Endothelial cell (in vitro differentiated cells): ENCODE measurements around the gene ZFYVE9. TPM values are rescaled to one million over a fixed set of nuclear protein-coding genes. Genes with fewer than 3 reads are reported as not detected.

Experiments used
- DNase-seq: peaks from one replicate; pipeline ENCODE4 v3.0.0; 2021; ENCODE audit warnings: low spot score
- H3K27ac Mint-ChIP-seq: one replicate; pipeline ENCODE4 v1.8.0; 2021; ENCODE audit warnings: mixed read lengths, inconsistent platforms; ENCODE audit not compliant: unreplicated experiment
- H3K27me3 Mint-ChIP-seq: one replicate; pipeline ENCODE4 v1.8.0; 2021; ENCODE audit warnings: mild to moderate bottlenecking, moderate library complexity, mixed read lengths, inconsistent platforms; ENCODE audit not compliant: unreplicated experiment
- H3K36me3 Mint-ChIP-seq: one replicate; pipeline ENCODE4 v1.8.0; 2021; ENCODE audit warnings: mild to moderate bottlenecking, low read depth, mixed read lengths, inconsistent platforms; ENCODE audit not compliant: unreplicated experiment
- H3K4me1 Mint-ChIP-seq: one replicate; pipeline ENCODE4 v1.8.0; 2021; ENCODE audit warnings: mild to moderate bottlenecking, mixed read lengths, inconsistent platforms; ENCODE audit not compliant: unreplicated experiment
- H3K4me3 Mint-ChIP-seq: one replicate; pipeline ENCODE4 v1.8.0; 2021; ENCODE audit warnings: mild to moderate bottlenecking, mixed read lengths, inconsistent platforms; ENCODE audit not compliant: unreplicated experiment
- H3K9me3 Mint-ChIP-seq: one replicate; pipeline ENCODE4 v1.8.0; 2021; ENCODE audit warnings: mixed read lengths, inconsistent platforms; ENCODE audit not compliant: unreplicated experiment
- total RNA-seq: library from RNA; stranded (reverse); fragmentation: NEBNext Ultra II Directional; extraction: Animal tissue kit (Norgen Biotek cat#: 25700); gene quantifications from one replicate; pipeline ENCODE4 v1.2.1, GENCODE V29; 2021; ENCODE audit not compliant: unreplicated experiment
- TF ChIP-seq, protein P1 (sequence below): fragments of 200-600 bp; sonication (generic); IDR thresholded peaks from one replicate; pipeline ENCODE4 v1.5.0; 2021; ENCODE audit warnings: antibody characterized with exemption; ENCODE audit not compliant: unreplicated experiment

The ZFYVE9 gene
- total RNA-seq, 1 donor from 2014 or later = 19.5 TPM

- TF ChIP-seq, protein P1, sequence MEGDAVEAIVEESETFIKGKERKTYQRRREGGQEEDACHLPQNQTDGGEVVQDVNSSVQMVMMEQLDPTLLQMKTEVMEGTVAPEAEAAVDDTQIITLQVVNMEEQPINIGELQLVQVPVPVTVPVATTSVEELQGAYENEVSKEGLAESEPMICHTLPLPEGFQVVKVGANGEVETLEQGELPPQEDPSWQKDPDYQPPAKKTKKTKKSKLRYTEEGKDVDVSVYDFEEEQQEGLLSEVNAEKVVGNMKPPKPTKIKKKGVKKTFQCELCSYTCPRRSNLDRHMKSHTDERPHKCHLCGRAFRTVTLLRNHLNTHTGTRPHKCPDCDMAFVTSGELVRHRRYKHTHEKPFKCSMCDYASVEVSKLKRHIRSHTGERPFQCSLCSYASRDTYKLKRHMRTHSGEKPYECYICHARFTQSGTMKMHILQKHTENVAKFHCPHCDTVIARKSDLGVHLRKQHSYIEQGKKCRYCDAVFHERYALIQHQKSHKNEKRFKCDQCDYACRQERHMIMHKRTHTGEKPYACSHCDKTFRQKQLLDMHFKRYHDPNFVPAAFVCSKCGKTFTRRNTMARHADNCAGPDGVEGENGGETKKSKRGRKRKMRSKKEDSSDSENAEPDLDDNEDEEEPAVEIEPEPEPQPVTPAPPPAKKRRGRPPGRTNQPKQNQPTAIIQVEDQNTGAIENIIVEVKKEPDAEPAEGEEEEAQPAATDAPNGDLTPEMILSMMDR = no peak
- H3K36me3 Mint-ChIP-seq = no peaks in the 10 kb centered on the region
- no peak for DNase-seq
- H3K27ac Mint-ChIP-seq = no peak overlapping the region
- no peak overlapping the region for H3K4me3 Mint-ChIP-seq
- H3K4me1 Mint-ChIP-seq = no peaks in the 10 kb centered on the region
- peaks cover 5% of the 10 kb centered on the region for H3K27me3 Mint-ChIP-seq
- no peaks in the 10 kb centered on the region for H3K9me3 Mint-ChIP-seq
Measured at GRCh38 chr1:52123622-52124021, 18.3 kb upstream of the ZFYVE9 start.

GRCh38 chr1:52125736-52126359, 16.0 kb upstream of the ZFYVE9 start:
- Mint-ChIP-seq H3K4me3 (no peak overlapping the region), H3K27ac (no peak overlapping the region), H3K4me1 (no peaks in the 10 kb centered on the region), H3K36me3 (no peaks in the 10 kb centered on the region), H3K9me3 (no peaks in the 10 kb centered on the region), H3K27me3 (peaks cover 11% of the 10 kb centered on the region)
- no peak for DNase-seq
- TF ChIP-seq, protein P1 = no peak

GRCh38 chr1:52127181-52128180, 14.4 kb upstream of the ZFYVE9 start:
- DNase-seq = peak; percentile 28
- peaks cover 10% of the 10 kb centered on the region for H3K27me3 Mint-ChIP-seq
- H3K9me3 Mint-ChIP-seq = no peaks in the 10 kb centered on the region
- H3K4me3 Mint-ChIP-seq = no peak overlapping the region
- TF ChIP-seq, protein P1 = peak; percentile 28
- no peak overlapping the region for H3K27ac Mint-ChIP-seq
- no peaks in the 10 kb centered on the region for H3K36me3 Mint-ChIP-seq
- H3K4me1 Mint-ChIP-seq = no peaks in the 10 kb centered on the region

DNA sequence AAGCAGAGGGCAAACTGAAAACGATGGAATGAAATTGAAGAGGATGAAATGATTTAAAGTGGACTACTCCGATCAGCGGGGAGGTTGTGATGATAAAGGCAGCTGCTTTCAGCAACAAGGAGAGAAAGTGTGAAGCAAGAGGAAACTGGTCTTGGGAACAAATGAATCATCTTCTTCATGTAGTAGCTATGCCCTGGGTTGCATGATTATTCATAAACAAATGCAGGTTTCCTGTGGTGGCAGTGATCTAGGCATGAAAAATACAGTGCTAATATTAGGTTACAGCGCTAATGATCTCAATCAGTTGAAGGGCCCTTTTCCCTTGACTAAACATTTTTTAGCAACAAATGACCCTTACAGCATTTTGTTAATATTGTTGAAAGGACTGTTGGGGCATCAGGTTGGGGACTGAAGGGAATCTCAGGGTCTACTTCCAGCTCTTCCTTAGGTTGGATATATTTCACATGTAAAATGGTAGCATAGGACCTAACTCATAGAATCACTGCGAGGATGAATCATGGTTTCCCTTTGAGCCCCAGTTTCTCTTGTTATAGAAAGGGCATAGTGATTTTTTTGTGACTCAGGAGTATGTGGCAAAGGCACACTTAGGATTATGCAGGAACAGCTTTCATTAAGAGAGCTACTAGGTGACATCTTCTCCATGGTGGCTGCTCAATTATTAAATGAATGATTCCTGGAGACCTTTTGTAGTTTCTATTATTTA, 1.9 kb upstream of the ZFYVE9 start:
- no peaks in the 10 kb centered on the region for H3K36me3 Mint-ChIP-seq
- TF ChIP-seq, protein P1 = no peak
- H3K4me1 Mint-ChIP-seq = peaks cover 9% of the 10 kb centered on the region
- no peak overlapping the region for H3K27ac Mint-ChIP-seq
- no peaks in the 10 kb centered on the region for H3K9me3 Mint-ChIP-seq
- H3K27me3 Mint-ChIP-seq = peaks cover 8% of the 10 kb centered on the region
- DNase-seq = no peak
- H3K4me3 Mint-ChIP-seq = no peak overlapping the region
